ENCODE measurements around the gene TST. TPM values are rescaled to one million over a fixed set of nuclear protein-coding genes. Genes with fewer than 3 reads are reported as not detected.
A peak's percentile ranks its signal among the peaks of the same experiment; 100 is the strongest.

Gene TST
- total RNA-seq, 1 experiment from 2014 or later, result 52.2 TPM

- intact Hi-C loops (cut with micrococcal nuclease; ENCODE audit: unreplicated experiment), result no loop called here
- Mint-ChIP-seq H3K27ac (ENCODE audit: unreplicated experiment) (no peak overlapping the region), H3K9me3 (ENCODE audit: low read depth, unreplicated experiment) (no peaks in the 10 kb centered on the region), H3K27me3 (ENCODE audit: unreplicated experiment) (no peaks in the 10 kb centered on the region), H3K36me3 (ENCODE audit: insufficient read depth, unreplicated experiment) (peaks cover 6% of the 10 kb centered on the region), H3K4me3 (ENCODE audit: low read depth, unreplicated experiment) (no peak overlapping the region), H3K4me1 (ENCODE audit: low read depth, unreplicated experiment) (no peaks in the 10 kb centered on the region)
- BruUV-seq (replicated peaks), result no TSS peak
- CTCF ChIA-PET, result interaction anchor here (0.7 to 1.2 kb wide), 2 partner anchors 11 to 22 kb away, joined by 3 read pairs; no protein-coding TSS in a partner anchor
- TF ChIP-seq, protein P1, sequence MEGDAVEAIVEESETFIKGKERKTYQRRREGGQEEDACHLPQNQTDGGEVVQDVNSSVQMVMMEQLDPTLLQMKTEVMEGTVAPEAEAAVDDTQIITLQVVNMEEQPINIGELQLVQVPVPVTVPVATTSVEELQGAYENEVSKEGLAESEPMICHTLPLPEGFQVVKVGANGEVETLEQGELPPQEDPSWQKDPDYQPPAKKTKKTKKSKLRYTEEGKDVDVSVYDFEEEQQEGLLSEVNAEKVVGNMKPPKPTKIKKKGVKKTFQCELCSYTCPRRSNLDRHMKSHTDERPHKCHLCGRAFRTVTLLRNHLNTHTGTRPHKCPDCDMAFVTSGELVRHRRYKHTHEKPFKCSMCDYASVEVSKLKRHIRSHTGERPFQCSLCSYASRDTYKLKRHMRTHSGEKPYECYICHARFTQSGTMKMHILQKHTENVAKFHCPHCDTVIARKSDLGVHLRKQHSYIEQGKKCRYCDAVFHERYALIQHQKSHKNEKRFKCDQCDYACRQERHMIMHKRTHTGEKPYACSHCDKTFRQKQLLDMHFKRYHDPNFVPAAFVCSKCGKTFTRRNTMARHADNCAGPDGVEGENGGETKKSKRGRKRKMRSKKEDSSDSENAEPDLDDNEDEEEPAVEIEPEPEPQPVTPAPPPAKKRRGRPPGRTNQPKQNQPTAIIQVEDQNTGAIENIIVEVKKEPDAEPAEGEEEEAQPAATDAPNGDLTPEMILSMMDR (IDR thresholded peaks at IDR 0.05; ENCODE audit: unreplicated experiment), result no peak
- DNase-seq, result no peak
Observed at GRCh38 chr22:37054600-37055365, 35.5 kb upstream of the TST start.

DNA sequence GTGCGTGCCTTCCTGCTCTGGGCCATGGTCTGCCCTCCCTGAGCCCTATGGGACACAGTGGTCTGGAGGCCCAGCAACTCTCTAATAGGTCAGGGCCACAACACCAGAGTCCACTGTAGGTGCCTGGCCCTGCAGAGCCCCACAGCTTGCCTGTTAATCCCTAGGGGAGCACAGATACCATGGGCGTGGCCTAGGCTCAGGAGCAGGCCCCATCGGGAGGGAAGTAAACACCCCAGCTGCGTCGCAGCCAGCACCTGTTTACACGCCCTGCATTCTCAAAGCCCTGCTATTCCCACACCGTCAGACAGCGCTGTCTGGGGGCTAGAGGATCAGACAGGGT, 34.8 kb upstream of the TST start:
- no peak for DNase-seq
- Mint-ChIP-seq H3K27me3 (ENCODE audit: unreplicated experiment) (no peaks in the 10 kb centered on the region), H3K4me1 (ENCODE audit: low read depth, unreplicated experiment) (no peaks in the 10 kb centered on the region), H3K27ac (ENCODE audit: unreplicated experiment) (no peak overlapping the region), H3K4me3 (ENCODE audit: low read depth, unreplicated experiment) (no peak overlapping the region), H3K36me3 (ENCODE audit: insufficient read depth, unreplicated experiment) (peaks cover 6% of the 10 kb centered on the region), H3K9me3 (ENCODE audit: low read depth, unreplicated experiment) (no peaks in the 10 kb centered on the region)
- CTCF ChIA-PET, result no interaction called here
- no TSS peak for BruUV-seq (replicated peaks)
- intact Hi-C loops (cut with micrococcal nuclease; ENCODE audit: unreplicated experiment), result no loop called here
- TF ChIP-seq, protein P1 (IDR thresholded peaks at IDR 0.05; ENCODE audit: unreplicated experiment), result no peak

GRCh38 chr22:37053310-37054055, 34.2 kb upstream of the TST start:
- Mint-ChIP-seq H3K4me3 (ENCODE audit: low read depth, unreplicated experiment) (no peak overlapping the region), H3K27me3 (ENCODE audit: unreplicated experiment) (no peaks in the 10 kb centered on the region), H3K9me3 (ENCODE audit: low read depth, unreplicated experiment) (no peaks in the 10 kb centered on the region), H3K36me3 (ENCODE audit: insufficient read depth, unreplicated experiment) (peaks cover 6% of the 10 kb centered on the region), H3K4me1 (ENCODE audit: low read depth, unreplicated experiment) (no peaks in the 10 kb centered on the region), H3K27ac (ENCODE audit: unreplicated experiment) (no peak overlapping the region)
- intact Hi-C loops (cut with micrococcal nuclease; ENCODE audit: unreplicated experiment), result no loop called here
- TF ChIP-seq, protein P1 (IDR thresholded peaks at IDR 0.05; ENCODE audit: unreplicated experiment), result no peak
- CTCF ChIA-PET, result no interaction called here
- no peak for DNase-seq
- BruUV-seq (replicated peaks), result no TSS peak

- Mint-ChIP-seq H3K9me3 (ENCODE audit: low read depth, unreplicated experiment) (no peaks in the 10 kb centered on the region), H3K4me1 (ENCODE audit: low read depth, unreplicated experiment) (no peaks in the 10 kb centered on the region), H3K27ac (ENCODE audit: unreplicated experiment) (peak overlapping the region; percentile 64), H3K36me3 (ENCODE audit: insufficient read depth, unreplicated experiment) (peaks cover 6% of the 10 kb centered on the region), H3K27me3 (ENCODE audit: unreplicated experiment) (no peaks in the 10 kb centered on the region), H3K4me3 (ENCODE audit: low read depth, unreplicated experiment) (peak overlapping the region; percentile 63)
- no TSS peak for BruUV-seq (replicated peaks)
- intact Hi-C loops (cut with micrococcal nuclease; ENCODE audit: unreplicated experiment), result no loop called here
- TF ChIP-seq, protein P1 (IDR thresholded peaks at IDR 0.05; ENCODE audit: unreplicated experiment), result no peak
- no peak for DNase-seq
- CTCF ChIA-PET, result no interaction called here
Observed at GRCh38 chr22:37052386-37053309, 33.4 kb upstream of the TST start.

Data from Calu3 (cell line).